22Rv1 (cell line): Measurements from ENCODE around the gene MEX3A.

Source experiments
- ZFX ChIP-seq: fragments of 450-650 bp; IDR thresholded peaks from 2 replicates; pipeline ENCODE4 v1.6.1; 2017; ENCODE audit warnings: antibody characterized with exemption, borderline replicate concordance
- TF ChIP-seq, protein P1 (sequence below): fragments of 450-650 bp; IDR thresholded peaks from 2 replicates; pipeline ENCODE4 v1.5.1; 2017; ENCODE audit warnings: mild to moderate bottlenecking

DNA sequence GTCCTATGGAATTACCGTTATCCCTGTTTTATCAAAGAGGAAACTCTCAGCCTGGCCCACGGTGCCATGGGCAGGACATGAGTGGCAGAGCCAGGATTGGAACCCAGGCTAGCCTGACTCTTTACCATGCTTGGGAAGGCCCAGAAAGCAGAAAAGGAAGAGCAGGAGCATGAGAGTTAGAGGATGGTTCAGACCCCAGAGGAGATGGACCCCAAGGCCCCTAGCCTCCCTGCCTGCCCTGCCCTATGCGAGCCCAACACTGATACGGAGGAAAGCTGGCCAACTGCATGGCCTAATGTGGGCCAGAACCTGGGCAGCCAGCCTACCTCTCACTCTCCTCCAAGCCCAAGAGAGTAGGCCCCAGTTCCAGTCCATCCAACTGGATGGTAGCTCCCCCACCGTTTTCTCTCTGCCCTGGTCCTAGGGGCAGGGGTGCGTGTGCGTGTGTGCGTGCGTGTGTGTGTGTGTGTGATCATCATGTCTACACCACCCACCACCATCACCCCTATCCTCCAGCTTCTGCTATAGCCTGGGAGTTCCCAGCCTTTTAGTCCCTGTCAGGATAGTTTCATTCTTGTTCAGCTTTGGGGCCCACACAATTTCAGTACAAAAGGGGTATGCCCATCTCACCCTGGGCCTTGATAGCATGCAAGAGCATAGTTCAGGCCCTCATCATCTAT, 15.4 kb upstream of the MEX3A start:
- TF ChIP-seq, protein P1, sequence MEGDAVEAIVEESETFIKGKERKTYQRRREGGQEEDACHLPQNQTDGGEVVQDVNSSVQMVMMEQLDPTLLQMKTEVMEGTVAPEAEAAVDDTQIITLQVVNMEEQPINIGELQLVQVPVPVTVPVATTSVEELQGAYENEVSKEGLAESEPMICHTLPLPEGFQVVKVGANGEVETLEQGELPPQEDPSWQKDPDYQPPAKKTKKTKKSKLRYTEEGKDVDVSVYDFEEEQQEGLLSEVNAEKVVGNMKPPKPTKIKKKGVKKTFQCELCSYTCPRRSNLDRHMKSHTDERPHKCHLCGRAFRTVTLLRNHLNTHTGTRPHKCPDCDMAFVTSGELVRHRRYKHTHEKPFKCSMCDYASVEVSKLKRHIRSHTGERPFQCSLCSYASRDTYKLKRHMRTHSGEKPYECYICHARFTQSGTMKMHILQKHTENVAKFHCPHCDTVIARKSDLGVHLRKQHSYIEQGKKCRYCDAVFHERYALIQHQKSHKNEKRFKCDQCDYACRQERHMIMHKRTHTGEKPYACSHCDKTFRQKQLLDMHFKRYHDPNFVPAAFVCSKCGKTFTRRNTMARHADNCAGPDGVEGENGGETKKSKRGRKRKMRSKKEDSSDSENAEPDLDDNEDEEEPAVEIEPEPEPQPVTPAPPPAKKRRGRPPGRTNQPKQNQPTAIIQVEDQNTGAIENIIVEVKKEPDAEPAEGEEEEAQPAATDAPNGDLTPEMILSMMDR, result no peak
- no peak for TF ChIP-seq ZFX
